Stimulated activated CD4-positive, alpha-beta T cell treated with anti-CD3 and anti-CD28 coated beads, TNF-alpha, amount 100 ng/mL, for 1 hour (primary cell): ENCODE data around the gene MLYCD.

Experiments
- DNase-seq, 3 donors: peaks; one replicate each; pipeline ENCODE4 v3.0.0-alpha.2; 2020; ENCODE audit warnings: low read depth in 3 of 3, low spot score in 1 of 3

MLYCD gene

DNA sequence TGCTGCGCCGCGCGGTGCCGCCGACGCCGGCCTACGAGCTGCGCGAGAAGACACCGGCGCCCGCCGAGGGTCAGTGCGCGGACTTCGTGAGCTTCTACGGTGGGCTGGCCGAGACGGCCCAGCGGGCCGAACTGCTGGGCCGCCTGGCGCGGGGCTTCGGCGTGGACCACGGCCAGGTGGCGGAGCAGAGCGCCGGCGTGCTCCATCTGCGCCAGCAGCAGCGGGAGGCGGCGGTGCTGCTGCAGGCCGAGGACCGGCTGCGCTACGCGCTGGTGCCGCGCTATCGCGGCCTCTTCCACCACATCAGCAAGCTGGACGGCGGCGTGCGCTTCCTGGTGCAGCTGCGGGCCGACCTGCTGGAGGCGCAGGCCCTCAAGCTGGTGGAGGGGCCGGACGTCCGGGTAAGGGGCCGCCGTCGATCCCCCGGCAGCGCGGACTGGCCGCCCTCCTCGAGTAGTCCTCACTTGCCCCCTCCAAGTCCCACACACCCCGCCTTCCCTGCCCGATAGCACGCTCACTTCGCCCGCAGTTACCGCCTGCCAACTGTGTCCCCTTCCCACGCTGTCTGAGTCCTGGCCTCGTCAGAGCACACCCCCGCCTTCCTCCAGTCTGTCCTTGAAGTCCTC, 470 bp downstream of the MLYCD start:
- peak in 1 of 3 donors; percentile 15 for DNase-seq

GRCh38 chr16:83899978-83900377, 1.1 kb downstream of the MLYCD start:
- no peak for DNase-seq

DNA sequence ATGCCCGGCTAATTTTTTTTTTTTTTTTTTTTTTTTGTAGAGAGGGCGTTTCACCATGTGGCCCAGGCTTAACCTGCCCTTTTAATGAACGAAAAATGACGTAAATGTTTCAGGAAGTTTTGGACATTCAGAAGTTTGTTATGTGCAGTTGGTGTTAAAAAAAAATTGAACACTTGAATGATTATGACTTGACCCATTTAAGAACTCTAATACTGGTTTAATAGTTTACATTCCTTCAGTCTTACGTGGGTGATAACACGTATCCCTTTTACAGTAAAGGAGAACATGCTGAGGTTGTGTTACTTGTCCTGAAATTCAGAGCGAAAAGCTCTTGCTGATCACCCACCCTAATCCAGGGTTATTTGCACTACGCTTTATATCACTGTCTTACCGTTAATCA, 1.7 kb downstream of the MLYCD start:
- no peak for DNase-seq

GRCh38 chr16:83901101-83901500, 2.2 kb downstream of the MLYCD start:
- DNase-seq = no peak

GRCh38 chr16:83903751-83904150, 4.8 kb downstream of the MLYCD start:
- DNase-seq = no peak

DNA sequence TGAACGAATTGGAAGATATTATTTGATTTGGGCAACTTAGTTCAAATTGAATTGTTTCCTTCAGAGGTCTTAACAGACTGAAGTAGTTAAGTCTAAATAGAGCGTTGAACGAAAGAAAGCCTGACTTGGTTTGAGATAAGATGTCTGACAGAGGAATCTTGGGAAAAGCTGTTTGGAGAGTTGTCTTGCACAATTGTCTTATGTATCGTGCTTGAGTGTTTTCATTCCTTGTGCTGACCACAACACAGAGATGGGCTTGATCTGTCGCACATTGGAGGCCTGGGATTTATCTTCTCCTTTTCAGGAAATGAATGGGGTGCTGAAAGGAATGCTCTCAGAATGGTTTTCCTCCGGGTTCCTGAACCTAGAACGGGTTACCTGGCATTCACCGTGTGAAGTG, 7.8 kb downstream of the MLYCD start:
- no peak for DNase-seq

DNA sequence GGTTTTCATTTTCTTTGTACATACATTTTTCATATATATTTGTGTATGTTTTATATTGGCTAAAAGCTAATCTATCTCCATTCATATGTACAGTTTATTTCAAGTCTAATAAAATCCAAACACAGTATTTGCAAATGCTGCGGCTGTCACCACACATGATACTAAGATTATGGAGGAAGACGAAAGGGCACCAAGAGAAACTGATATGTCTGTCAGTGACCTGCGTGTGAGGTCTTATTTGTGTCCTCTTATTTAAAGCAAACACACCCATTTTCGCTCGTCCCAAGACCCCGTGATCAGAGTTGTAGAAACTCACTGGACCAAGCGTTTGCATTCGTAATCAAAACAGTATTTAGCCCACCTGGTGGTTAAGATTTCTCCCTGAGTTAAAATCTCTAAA, 8.2 kb downstream of the MLYCD start:
- DNase-seq = no peak

GRCh38 chr16:83907631-83908250, 8.8 kb downstream of the MLYCD start:
- no peak for DNase-seq

DNA sequence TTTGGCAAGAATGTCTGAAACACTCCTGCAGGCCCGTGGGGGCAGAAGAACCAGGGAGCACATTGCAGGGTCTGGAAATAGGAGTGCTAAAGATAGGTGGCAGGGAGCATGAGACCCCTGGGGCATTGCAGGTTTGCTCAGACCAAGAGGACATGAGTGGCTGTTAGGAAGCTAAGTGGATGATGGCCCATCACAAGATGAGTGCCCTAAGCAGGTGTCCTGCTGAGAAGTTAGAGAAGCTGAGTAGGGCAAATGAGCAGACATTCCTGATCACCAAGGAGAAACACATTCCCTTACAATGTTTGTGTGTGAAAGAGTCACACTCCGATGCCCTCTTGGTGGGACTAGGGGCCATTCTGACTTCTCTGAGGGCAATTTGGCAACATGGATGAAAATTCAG, 9.9 kb downstream of the MLYCD start:
- no peak for DNase-seq

DNA sequence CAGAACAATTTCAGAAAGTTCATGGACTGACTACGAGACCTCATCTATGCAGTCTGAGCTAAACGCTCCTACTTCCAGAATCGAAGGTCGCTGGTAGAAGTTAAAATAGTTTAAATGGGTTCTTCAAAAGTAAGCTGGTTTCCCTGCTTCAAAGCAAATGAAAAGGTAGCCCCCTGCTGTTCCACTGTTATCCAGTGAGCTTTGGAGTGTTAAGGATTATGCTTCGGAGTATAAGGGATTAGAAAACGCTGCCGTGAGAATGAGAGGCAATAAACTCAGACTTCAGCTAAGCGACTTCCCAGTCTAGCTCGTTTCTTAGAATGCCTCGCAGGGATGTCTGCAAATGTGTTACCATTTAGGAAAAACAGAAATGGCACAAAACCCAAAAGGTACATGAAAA, 12.4 kb downstream of the MLYCD start:
- no peak for DNase-seq

GRCh38 chr16:83912519-83913244, 13.8 kb downstream of the MLYCD start:
- no peak for DNase-seq

DNA sequence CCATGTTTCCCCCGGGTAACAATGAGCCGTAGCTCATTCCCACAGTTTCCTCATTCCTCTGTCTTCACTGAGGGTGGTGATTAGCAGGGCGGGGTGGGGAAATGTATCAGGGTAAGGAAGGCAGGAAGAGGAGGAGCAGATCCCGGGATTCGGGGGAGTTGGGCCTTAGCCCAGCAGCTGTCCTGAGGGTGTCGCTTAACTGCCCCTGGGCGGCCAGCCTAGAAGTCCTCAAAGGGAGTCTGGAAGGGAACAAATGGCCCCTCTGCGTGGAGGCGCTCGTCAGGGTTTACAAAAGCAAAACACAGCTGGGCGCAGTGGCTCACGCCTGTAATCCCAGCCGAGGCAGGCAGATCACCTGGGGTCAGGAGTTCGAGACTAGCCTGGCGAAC, 14.3 kb downstream of the MLYCD start:
- DNase-seq = no peak

GRCh38 chr16:83914091-83914710, 15.3 kb downstream of the MLYCD start:
- DNase-seq = no peak

DNA sequence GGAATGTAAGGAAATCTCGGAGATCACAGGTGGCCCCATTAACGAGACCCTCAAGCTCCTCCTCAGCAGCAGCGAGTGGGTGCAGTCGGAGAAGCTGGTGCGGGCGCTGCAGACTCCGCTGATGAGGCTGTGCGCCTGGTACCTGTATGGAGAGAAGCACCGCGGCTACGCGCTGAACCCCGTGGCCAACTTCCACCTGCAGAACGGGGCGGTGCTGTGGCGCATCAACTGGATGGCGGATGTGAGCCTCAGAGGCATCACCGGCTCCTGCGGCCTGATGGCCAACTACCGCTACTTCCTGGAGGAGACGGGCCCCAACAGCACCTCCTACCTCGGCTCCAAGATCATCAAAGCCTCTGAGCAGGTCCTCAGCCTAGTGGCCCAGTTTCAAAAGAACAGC, 16.2 kb downstream of the MLYCD start:
- DNase-seq = no peak

- DNase-seq = no peak
Measured at GRCh38 chr16:83915491-83915890, 16.6 kb downstream of the MLYCD start.

- no peak for DNase-seq
Measured at GRCh38 chr16:83917152-83918120, 18.5 kb downstream of the MLYCD start.

DNA sequence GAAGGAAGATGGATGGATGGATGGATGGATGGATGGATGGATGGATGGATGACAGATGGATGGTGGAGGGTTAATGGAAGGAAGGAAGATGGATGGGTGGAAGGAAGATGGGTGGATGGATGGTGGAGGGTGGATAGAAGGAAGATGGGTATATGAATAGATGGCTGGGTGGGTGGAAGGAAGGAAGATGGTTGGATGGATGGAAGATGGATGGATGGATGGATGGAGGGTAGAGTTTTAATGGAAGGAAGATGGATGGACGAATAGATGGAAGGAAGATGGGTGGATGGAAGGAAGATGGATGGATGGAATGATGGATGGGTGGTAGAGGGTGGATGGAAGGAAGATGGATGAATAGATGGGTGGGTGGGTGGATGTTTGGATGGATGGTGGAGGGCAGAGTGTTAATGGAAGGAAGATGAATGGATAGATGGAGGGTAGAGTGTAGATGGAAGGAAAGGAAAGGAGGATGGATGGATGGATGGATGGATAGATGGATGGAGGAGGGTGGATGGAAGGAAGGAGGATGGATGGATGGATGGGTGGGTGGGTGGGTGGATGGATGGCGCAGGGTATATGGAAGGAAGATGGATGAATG, 22.1 kb downstream of the MLYCD start:
- DNase-seq = no peak

DNA sequence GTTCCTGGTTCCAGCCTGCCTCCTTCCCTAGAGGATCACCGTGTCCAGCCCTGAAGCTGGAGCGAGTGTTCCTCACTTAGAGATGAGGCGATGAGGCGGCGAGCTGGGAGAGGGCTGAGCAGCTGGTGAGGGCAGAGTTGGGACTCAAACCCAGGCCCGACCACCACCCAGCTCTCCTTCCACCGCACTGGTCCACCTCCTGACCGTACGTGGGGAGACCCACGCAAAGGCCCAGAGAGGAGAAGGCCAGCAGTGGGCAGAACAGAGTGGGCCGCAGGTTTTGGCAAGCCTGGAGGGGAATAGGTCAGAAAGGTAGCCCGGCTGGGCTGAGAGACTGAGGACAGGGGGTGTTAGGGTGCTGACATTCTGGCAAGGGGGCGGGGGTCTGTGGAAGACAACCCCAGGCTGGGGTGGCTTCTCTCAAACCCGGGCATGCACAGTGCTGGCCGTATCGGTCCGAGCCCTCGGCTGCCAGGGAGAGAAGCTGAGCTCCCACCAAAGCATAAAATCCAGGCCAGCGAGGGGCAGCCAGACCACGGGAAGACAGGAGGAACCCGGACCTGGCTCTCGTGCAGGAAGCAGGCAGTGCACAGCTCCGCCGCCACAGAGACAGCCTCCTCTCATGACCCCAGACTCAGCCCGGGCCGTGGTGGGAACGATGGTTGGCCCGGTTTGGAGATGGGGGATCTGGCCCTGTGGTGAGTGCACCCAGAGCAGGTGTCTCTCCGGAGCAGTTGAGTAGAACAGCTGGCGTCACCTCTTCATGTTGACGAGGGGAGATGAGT, 24.9 kb downstream of the MLYCD start:
- DNase-seq = no peak

DNA sequence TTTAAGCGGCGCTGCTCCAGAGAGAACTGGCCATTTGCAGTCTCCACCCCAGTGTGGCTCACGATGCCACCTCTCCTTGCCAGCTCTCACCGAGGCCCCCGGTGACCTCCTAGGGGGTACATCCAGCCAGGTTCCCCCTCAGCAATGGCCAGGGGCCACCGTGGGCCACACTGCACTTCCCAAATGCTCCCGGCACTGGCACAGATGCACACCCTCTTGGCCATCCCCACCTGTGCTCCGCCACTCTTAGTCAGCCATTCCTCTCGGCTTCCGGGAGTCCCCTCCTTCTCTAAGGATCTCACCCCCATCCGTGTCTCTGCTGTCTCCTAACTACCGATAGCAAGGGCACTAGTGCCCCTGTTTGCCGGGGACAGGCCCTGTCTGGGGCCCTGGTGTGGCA, 25.8 kb downstream of the MLYCD start:
- DNase-seq = no peak
